HG02798 (cell line): ENCODE measurements around the gene TMEM179B.
A peak's percentile ranks its signal among the peaks of the same experiment; 100 is the strongest.
"Not testable (repeated sequence)": the region's sequence is repeated elsewhere in the genome, so short reads cannot be mapped to it uniquely, and the experiment has no call there.

ENCODE experiments used
- ATAC-seq: cut with Tn5 transposase; IDR thresholded peaks from one replicate; pipeline ENCODE4 v1.9.1; 2021; ENCODE audit warnings: mild to moderate bottlenecking; ENCODE audit not compliant: unreplicated experiment, poor library complexity

TMEM179B gene

DNA sequence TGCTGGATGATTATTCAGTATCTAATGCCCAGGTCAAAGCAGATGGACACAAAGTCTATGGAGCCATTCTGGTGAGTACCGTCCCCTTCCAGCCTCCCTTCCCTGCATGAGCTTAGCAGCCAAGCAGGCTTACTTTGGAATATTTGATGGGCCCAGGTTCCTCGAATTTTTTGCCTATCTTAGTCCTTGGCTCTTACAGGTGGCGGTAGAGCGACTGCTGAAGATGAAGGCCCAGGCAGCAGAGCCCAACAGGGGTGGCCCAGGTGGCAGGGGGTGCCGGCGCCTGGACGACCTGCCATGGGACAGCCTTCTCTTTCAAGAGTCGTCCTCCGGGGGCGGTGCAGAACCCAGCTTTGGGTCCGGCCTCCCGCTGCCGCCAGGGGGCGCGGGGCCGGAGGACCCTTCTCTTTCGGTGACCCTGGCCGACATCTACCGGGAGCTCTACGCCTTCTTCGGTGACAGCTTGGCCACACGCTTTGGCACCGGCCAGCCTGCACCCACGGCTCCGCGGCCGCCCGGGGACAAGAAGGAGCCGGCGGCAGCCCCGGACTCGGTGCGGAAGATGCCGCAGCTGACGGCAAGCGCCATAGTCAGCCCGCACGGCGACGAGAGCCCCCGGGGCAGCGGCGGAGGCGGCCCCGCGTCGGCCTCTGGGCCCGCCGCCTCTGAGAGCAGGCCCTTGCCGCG, 741 bp upstream of the TMEM179B start:
- peak; percentile 76 for ATAC-seq

GRCh38 chr11:62788991-62789390, 1.8 kb downstream of the TMEM179B start:
- no peak for ATAC-seq

DNA sequence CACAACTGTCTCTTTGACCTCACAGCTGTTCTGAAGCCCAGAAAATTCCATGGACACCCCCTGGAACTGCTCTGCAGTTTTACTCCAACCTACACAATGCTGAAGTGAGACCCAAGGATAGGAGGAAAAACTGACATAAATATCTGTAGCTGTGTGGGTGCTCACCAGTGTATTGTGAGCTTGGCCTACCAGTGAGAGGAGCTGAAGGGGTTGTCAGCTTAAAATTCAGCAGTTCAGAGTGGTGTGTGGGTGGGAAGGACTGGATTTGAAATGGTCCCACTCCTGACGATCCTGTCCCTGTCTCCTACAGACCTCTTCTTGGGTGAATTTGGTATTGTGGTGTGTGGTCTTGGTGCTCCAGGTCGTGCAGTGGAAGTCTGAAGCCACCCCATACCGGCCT, 2.4 kb downstream of the TMEM179B start:
- ATAC-seq: no peak

DNA sequence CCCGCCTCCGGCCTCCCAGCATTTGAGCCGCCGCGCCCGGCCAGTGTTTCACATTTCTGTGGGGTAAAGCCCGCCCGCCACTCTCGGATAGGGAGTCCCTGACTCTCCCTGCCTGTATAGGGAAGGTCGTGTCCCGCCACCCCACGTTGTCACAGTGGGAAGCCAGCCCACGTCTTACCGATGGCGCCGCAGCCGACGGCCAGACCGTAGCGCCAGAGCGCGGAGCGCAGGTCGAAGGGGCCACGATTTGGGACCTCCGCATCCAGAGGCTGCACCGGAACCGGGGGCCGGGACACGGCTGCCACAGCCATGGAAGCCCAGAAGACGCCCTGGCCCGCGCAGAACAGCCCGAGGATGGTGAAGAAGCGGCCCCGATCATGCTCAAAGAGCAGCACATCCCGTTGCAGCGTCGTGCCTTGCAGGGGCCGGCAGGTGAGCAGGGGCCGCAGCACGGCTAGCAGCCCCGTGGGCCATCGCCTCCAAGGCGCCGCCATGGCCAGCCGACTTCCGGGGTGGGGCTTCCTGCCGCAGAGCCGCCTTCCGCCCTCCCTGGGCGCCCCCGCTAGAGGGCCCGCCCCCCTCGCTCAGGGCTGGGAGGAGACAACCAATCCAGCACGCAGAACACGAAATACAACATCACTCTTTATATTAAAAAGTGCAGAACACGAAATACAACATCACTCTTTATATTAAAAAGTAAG, 4.4 kb downstream of the TMEM179B start, which contains the start of gene TMEM223:
Gene TMEM223, minus strand, starts transcription at position 506 of the 701 bp plus-strand sequence. Its CDS starts 12 bp downstream, at position 494.
- peak; percentile 73 for ATAC-seq

GRCh38 chr11:62792202-62792575, 5.0 kb downstream of the TMEM179B start:
- no peak for ATAC-seq

- no peak for ATAC-seq
Measured at GRCh38 chr11:62794201-62794775, 7.1 kb downstream of the TMEM179B start.

GRCh38 chr11:62796281-62796680, 9.1 kb downstream of the TMEM179B start:
- ATAC-seq: no peak

- ATAC-seq: no peak
Measured at GRCh38 chr11:62799486-62799885, 12.3 kb downstream of the TMEM179B start.

GRCh38 chr11:62801071-62801470, 13.9 kb downstream of the TMEM179B start:
- ATAC-seq: no peak

DNA sequence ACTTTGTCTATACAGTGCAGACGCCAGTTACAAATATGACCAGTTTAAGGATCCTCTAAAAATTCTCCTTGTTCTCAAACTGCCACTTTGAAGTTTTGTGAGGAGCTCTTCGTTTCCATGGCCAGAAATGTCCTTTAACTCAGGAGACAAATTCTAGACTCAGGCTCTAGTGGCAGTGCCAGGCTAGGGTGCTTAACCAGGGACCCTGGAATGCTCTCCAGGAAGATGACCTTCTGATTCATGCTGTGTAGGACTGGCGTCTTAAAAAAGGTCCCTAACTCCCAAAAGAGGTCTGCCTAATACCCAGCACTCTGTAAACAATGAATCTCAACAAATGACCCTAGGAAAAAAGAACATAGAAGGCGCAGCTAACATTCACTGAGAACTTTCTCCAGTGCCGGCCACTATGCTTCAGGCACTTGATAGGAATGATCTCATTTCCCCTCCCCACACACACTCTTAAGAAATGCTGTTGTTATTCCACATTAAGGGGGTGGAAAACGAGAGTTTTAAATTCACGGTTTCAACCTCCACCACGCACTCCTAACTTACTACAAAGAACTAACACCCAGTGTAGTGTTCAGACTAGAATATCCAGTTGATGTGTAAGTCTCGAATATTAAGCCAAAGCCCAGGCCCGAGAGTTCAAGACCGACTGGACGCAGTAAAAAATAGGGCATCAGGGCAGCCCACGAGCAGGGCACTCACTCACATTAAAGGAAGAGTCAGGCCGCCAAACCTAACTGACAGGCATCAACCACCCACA, 17.3 kb downstream of the TMEM179B start:
- peak; percentile 7 for ATAC-seq

DNA sequence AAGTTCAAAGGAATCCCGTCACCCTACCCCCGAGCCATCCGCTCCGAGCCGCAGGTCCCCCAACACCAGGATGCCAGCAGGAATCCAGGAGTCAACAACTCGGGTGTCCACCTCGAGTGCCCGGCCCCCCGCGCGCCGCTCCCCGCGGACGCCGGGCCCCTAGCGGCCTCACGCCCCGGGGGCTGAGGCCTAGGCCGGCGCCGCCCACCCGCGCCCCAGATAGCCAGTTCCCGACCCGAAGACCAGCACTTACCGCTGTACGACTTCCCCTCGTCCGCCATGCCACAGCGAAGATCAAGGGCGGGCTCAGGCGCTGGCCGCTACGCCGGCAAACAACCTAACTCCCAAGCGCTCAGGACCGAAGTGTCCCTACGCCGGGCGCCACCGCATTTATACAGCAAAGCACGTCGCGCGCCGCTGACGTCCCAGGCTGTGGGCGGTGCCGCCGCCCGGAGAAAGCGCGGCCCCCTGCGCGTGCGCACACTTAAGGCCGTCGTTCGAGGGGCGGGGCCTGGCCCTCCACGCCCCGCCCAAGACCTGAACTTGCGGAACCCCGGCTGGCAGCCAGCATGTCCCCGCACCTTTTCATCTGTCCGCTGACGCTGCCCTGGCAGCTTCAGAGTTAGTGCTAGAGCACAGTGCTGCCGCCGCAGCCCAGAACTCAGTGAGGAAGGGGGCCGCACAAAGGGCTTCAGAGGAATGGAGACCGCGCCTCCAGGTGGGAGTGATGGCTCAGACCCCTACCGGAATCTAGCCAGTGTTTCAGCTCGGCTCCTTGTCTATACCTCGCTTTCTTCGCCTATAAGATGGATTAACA, 18.1 kb downstream of the TMEM179B start, which contains the start of gene NXF1:
Gene NXF1, minus strand, starts transcription at position 365 of the 817 bp plus-strand sequence. Its CDS starts 84 bp downstream, at position 281.
- ATAC-seq: peak; percentile 86

GRCh38 chr11:62805961-62806441, 18.8 kb downstream of the TMEM179B start:
- no peak for ATAC-seq

GRCh38 chr11:62806611-62807121, 19.5 kb downstream of the TMEM179B start:
- ATAC-seq: no peak

GRCh38 chr11:62810748-62811147, 23.5 kb downstream of the TMEM179B start:
- no peak for ATAC-seq

DNA sequence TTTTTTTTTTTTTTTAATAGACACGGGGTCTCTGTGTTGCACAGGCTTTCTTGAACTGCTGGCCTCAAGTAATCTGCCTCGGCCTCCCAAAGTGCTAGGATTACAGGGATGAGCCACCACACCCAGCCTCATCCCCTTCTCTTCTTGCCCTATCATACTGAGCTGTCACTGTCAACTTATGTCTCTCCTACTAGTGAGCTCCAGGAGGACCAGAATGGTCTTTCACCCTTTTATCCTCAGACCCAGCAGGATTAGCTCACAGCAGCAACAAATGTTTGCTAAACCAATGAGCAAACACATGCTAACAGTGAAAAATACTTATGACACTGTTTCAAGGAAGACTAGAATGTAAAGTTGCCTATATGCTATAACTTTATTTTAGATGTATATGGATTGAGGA, 24.5 kb downstream of the TMEM179B start:
- no peak for ATAC-seq

- no peak for ATAC-seq
Measured at GRCh38 chr11:62816557-62816956, 29.4 kb downstream of the TMEM179B start.

DNA sequence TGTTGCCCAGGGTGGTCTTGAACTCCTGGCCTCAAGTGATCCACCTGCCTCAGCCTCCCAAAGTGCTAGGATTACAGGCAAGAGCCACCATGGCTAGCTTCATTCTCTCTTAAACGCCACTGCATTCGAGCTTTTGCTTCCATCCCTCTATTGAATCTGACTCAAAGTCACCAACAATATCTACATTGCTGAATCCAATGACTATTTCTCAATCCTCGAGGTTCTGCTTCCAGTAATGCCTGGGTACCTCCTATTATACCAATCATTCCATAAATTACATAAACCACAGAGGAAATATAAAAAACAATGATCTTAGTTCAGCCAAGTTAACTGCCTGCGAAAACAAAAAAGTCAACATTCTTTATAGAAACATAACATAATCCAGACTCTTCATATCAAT, 29.9 kb downstream of the TMEM179B start:
- ATAC-seq: no peak

DNA sequence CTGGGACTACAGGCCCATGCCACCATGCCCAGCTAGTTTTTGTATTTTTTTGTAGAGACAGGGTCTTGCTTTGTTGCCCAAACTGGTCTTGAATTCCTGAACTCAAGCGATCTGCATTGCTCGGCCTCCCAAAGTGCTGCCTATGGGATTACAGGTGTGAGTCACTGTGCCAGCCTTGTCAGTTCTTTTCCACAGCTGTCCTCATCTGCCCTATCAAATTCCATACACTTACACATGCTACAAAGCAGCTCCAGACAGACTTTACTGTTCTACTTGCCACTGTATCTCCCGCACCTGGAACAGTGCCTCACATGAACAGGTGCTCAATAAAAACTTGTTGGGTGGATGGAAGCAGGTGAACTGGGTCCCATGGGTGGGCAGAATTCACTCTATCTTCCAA, 36.5 kb downstream of the TMEM179B start:
- no peak for ATAC-seq

GRCh38 chr11:62828130-62828529, 40.9 kb downstream of the TMEM179B start:
- not testable (repeated sequence) for ATAC-seq
